ENCODE data around the gene WDR33. TPM values are rescaled to one million over a fixed set of nuclear protein-coding genes. Genes with fewer than 3 reads are reported as not detected.
A peak's percentile ranks its signal among the peaks of the same experiment; 100 is the strongest.

The WDR33 gene
- total and polyA plus RNA-seq, 2 of the 4 experiments (the other 2 are of a cell fraction) = 19.6 to 41.2 TPM

GRCh38 chr2:127673291-127674069 lies 137.5 kb downstream of the WDR33 start:
- no peak for DNase-seq
- Histone ChIP-seq H3K4me3 (ENCODE audit: insufficient read depth, low read depth, low read length) (no peak overlapping the region; the same call in 1 of the 2 replicates), H3K79me1 (ENCODE audit: low read depth in 1 of 2, low read length in 2 of 2) (peaks cover 10 to 46% of the 10 kb centered on the region in 2 experiments; a peak in 3 of 4 replicates), H3K27me3 (ENCODE audit: control insufficient read depth, insufficient read depth, low read length) (peaks cover 17% of the 10 kb centered on the region), H3K4ac (ENCODE audit: low read depth, low read length) (peak overlapping the region; percentile 74; the same call in 1 of the 2 replicates), H3K14ac (replicated peaks; ENCODE audit: low read depth, low read length) (no peak overlapping the region), H3K4me1 (ENCODE audit: control insufficient read depth, insufficient read depth, low read length) (peaks cover 7% of the 10 kb centered on the region; the same call in 1 of the 2 replicates), H3K9me1 (ENCODE audit: insufficient read depth, low read length) (peaks cover 22% of the 10 kb centered on the region), H4K8ac (ENCODE audit: low read depth in 2 of 2, low read length in 2 of 2) (peak overlapping the region; percentile 66 to 87; a peak in 2 of 4 replicates), H3K23ac (ENCODE audit: low read depth, low read length) (peak overlapping the region; percentile 54; the same call in 1 of the 2 replicates), H2BK20ac (ENCODE audit: low read depth, low read length) (no peak overlapping the region), H3K27ac (ENCODE audit: insufficient read depth, low read length) (no peak overlapping the region), H3K36me3 (ENCODE audit: control insufficient read depth, insufficient read depth, low read length) (no peaks in the 10 kb centered on the region), H2BK120ac (ENCODE audit: low read depth, low read length) (no peak overlapping the region), H2AK5ac (ENCODE audit: low read depth, low read length) (peak overlapping the region; percentile 56; the same call in 1 of the 2 replicates), H3K18ac (ENCODE audit: low read depth, low read length) (no peak overlapping the region), H3K4me2 (ENCODE audit: low read depth, low read length) (peak overlapping the region; percentile 79), H2BK15ac (ENCODE audit: low read depth, low read length) (no peak overlapping the region), H3K9me3 (ENCODE audit: control insufficient read depth, insufficient read depth, low read length) (no peaks in the 10 kb centered on the region), H3K56ac (ENCODE audit: extremely low read depth, insufficient read depth, low read length) (no peak overlapping the region), H2BK5ac (ENCODE audit: low read depth, low read length, poor library complexity, severe bottlenecking) (no peak overlapping the region), H4K5ac (ENCODE audit: low read depth, low read length) (no peak overlapping the region), H4K20me1 (ENCODE audit: insufficient read depth, low read length) (peaks cover 47% of the 10 kb centered on the region), H2AFZ (replicated peaks; ENCODE audit: low read length, poor library complexity) (peak overlapping the region; percentile 53), H2AK9ac (replicated peaks; ENCODE audit: low read depth, low read length, poor library complexity) (peak overlapping the region; percentile 71), H3K9ac (ENCODE audit: low read depth, low read length) (peak overlapping the region; percentile 72; the same call in 1 of the 2 replicates), H4K91ac (ENCODE audit: insufficient read depth, low read depth, low read length) (peak overlapping the region; percentile 60)
- POLR2A ChIA-PET (ENCODE audit: unreplicated experiment) = interaction anchor here (1.0 kb wide), 1 partner anchor 9 kb away, joined by 3 read pairs; no protein-coding TSS in a partner anchor
- in situ Hi-C loops (cut with MboI; ENCODE audit: low sequenced_read_pairs) = no loop called here
- intact Hi-C loops (cut with micrococcal nuclease) = loop anchor here (2.0 kb wide), 1 partner anchor 165 kb away; no protein-coding TSS in a partner anchor
- WGBS, 2 experiments (ENCODE audit: extremely low coverage in 2 of 2, insufficient read length in 1 of 2) = 96% methylated on average over 8 of the region's 17 CpGs; no CpG with 5 or more reads in 1 of the 2 experiments
- ATAC-seq (ENCODE audit: low read depth) = no peak
- CTCF ChIA-PET = no interaction called here
- BruUV-seq (replicated peaks) = no TSS peak
- dilution Hi-C loops (cut with HindIII; ENCODE audit: low sequenced_read_pairs, unreplicated experiment) = no loop called here
- TF ChIP-seq MXI1 (IDR thresholded peaks at IDR 0.05; ENCODE audit: borderline replicate concordance, low read depth, low read length) (no peak), USF2 (IDR thresholded peaks at IDR 0.05; ENCODE audit: low read depth, low read length) (no peak), BHLHE40 (IDR thresholded peaks at IDR 0.05; ENCODE audit: low read depth, low read length) (no peak), RAD21 (IDR thresholded peaks at IDR 0.05; ENCODE audit: low read length) (no peak), CHD1 (IDR thresholded peaks at IDR 0.05; ENCODE audit: low read depth, low read length) (no peak), MAZ (IDR thresholded peaks at IDR 0.05; ENCODE audit: borderline replicate concordance, low read depth, low read length) (no peak), POLR2A (IDR thresholded peaks at IDR 0.05; ENCODE audit: low read depth, low read length) (no peak), RFX5 (IDR thresholded peaks at IDR 0.05; ENCODE audit: low read depth, low read length) (no peak), FOS (IDR thresholded peaks at IDR 0.05; ENCODE audit: low read depth, low read length) (no peak), SMC3 (IDR thresholded peaks at IDR 0.05; ENCODE audit: low read depth, low read length) (no peak), RCOR1 (IDR thresholded peaks at IDR 0.05; ENCODE audit: insufficient replicate concordance, low read length) (no peak), MAFK (IDR thresholded peaks at IDR 0.05; ENCODE audit: low read depth, low read length) (no peak)
- TF ChIP-seq, protein P1, sequence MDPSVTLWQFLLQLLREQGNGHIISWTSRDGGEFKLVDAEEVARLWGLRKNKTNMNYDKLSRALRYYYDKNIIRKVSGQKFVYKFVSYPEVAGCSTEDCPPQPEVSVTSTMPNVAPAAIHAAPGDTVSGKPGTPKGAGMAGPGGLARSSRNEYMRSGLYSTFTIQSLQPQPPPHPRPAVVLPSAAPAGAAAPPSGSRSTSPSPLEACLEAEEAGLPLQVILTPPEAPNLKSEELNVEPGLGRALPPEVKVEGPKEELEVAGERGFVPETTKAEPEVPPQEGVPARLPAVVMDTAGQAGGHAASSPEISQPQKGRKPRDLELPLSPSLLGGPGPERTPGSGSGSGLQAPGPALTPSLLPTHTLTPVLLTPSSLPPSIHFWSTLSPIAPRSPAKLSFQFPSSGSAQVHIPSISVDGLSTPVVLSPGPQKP (IDR thresholded peaks at IDR 0.05; ENCODE audit: borderline replicate concordance, low read depth, low read length) = no peak
- TF ChIP-seq, protein P2, sequence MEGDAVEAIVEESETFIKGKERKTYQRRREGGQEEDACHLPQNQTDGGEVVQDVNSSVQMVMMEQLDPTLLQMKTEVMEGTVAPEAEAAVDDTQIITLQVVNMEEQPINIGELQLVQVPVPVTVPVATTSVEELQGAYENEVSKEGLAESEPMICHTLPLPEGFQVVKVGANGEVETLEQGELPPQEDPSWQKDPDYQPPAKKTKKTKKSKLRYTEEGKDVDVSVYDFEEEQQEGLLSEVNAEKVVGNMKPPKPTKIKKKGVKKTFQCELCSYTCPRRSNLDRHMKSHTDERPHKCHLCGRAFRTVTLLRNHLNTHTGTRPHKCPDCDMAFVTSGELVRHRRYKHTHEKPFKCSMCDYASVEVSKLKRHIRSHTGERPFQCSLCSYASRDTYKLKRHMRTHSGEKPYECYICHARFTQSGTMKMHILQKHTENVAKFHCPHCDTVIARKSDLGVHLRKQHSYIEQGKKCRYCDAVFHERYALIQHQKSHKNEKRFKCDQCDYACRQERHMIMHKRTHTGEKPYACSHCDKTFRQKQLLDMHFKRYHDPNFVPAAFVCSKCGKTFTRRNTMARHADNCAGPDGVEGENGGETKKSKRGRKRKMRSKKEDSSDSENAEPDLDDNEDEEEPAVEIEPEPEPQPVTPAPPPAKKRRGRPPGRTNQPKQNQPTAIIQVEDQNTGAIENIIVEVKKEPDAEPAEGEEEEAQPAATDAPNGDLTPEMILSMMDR (conservative IDR thresholded peaks at IDR 0.05; ENCODE audit: low read depth, low read length) = no peak
